Neural cell (in vitro differentiated cells): Measurements from ENCODE around the gene MUC6. TPM values are rescaled to one million over a fixed set of nuclear protein-coding genes. Genes with fewer than 3 reads are reported as not detected.

Source experiments
- H2AFZ ChIP-seq: fragments of 200-600, 300-800 bp; sonication (generic), shearing (Covaris generic); 2 replicates; pipeline ENCODE4 v1.6.0; 2014; ENCODE audit warnings: low read depth, mild to moderate bottlenecking, antibody characterized with exemption, low read length, moderate library complexity
- H3F3A ChIP-seq: fragments of 200-600 bp; shearing (Covaris generic); 2 replicates; pipeline ENCODE4 v1.6.1; 2016; ENCODE audit warnings: mild to moderate bottlenecking, moderate library complexity, mixed read lengths, antibody characterized with exemption, low read length; ENCODE audit not compliant: insufficient read depth, poor library complexity, severe bottlenecking
- H3K27ac ChIP-seq: fragments of 200-600, 300-800 bp; sonication (generic), shearing (Covaris generic); 2 replicates; pipeline ENCODE4 v1.5.1; 2014; ENCODE audit warnings: mild to moderate bottlenecking, low read length, moderate library complexity
- H3K27me3 ChIP-seq: fragments of 300-800, 200-600 bp; sonication (generic), shearing (Covaris generic); 2 replicates; pipeline ENCODE4 v1.6.0; 2014; ENCODE audit warnings: mild to moderate bottlenecking, low read depth, low read length, moderate library complexity; ENCODE audit not compliant: insufficient read depth
- H3K36me3 ChIP-seq: fragments of 300-800, 200-600 bp; sonication (generic), shearing (Covaris generic); 2 replicates; pipeline ENCODE4 v1.5.1; 2014; ENCODE audit warnings: mild to moderate bottlenecking, antibody characterized with exemption, low read length, moderate library complexity; ENCODE audit not compliant: insufficient read depth
- H3K4me2 ChIP-seq: fragments of 300-800, 200-600 bp; sonication (generic), shearing (Covaris generic); 2 replicates; pipeline ENCODE4 v1.6.0; 2014; ENCODE audit warnings: mild to moderate bottlenecking, low read length
- H3K4me3 ChIP-seq: fragments of 300-800, 200-600 bp; sonication (generic), shearing (Covaris generic); 2 replicates; pipeline ENCODE4 v1.5.1; 2014; ENCODE audit warnings: mild to moderate bottlenecking, low read length, moderate library complexity
- H3K79me2 ChIP-seq: fragments of 200-600 bp; shearing (Covaris generic); replicated peaks from 2 replicates; pipeline ENCODE4 v1.6.0; 2014; ENCODE audit warnings: mild to moderate bottlenecking, low read length, moderate library complexity; ENCODE audit not compliant: insufficient read depth
- H3K9ac ChIP-seq: fragments of 300-800, 200-600 bp; sonication (generic), shearing (Covaris generic); 2 replicates; pipeline ENCODE4 v1.6.1; 2016; ENCODE audit warnings: mild to moderate bottlenecking, low read length, mixed read lengths
- H3K9me2 ChIP-seq: fragments of 200-600 bp; shearing (Covaris generic); 2 replicates; pipeline ENCODE4 v1.6.1; 2016; ENCODE audit warnings: mild to moderate bottlenecking, low read length, mixed read lengths; ENCODE audit not compliant: insufficient read depth
- H3K9me3 ChIP-seq: fragments of 200-600, 300-800 bp; sonication (generic), shearing (Covaris generic); 2 replicates; pipeline ENCODE4 v1.6.1; 2016; ENCODE audit warnings: mild to moderate bottlenecking, mixed run types, low read length, moderate library complexity, mixed read lengths
- H4K20me1 ChIP-seq: fragments of 200-600 bp; shearing (Covaris generic); 2 replicates; pipeline ENCODE4 v1.6.1; 2016; ENCODE audit warnings: mild to moderate bottlenecking, mixed run types; ENCODE audit not compliant: insufficient read depth
- CTCF ChIP-seq: fragments of 450-650 bp; IDR thresholded peaks from 2 replicates; pipeline ENCODE4 v1.5.1; 2014; ENCODE audit warnings: antibody characterized with exemption, mild to moderate bottlenecking, moderate library complexity; ENCODE audit not compliant: poor library complexity, severe bottlenecking
- EP300 ChIP-seq: fragments of 450-650 bp; conservative IDR thresholded peaks from 2 replicates; pipeline ENCODE4 v1.6.1; 2014; ENCODE audit warnings: antibody characterized with exemption, mild to moderate bottlenecking, moderate library complexity; ENCODE audit not compliant: poor library complexity, severe bottlenecking
- EZH2 ChIP-seq: fragments of 200-600, 300-800 bp; shearing (Covaris generic), sonication (generic); IDR thresholded peaks from 2 replicates; pipeline ENCODE4 v1.6.1; 2014; ENCODE audit warnings: antibody characterized with exemption, low read length, borderline replicate concordance, mild to moderate bottlenecking; ENCODE audit not compliant: insufficient read depth, poor library complexity, severe bottlenecking
- MXI1 ChIP-seq: fragments of 450-650 bp; conservative IDR thresholded peaks from 2 replicates; pipeline ENCODE4 v1.6.1; 2014; ENCODE audit warnings: antibody characterized with exemption, mild to moderate bottlenecking; ENCODE audit not compliant: poor library complexity, severe bottlenecking
- POLR2AphosphoS5 ChIP-seq: IDR thresholded peaks from 2 replicates; pipeline ENCODE4 v1.6.1; 2012
- RAD21 ChIP-seq: fragments of 450-650 bp; conservative IDR thresholded peaks from 2 replicates; pipeline ENCODE4 v1.6.1; 2014; ENCODE audit warnings: antibody characterized with exemption, mild to moderate bottlenecking, moderate library complexity
- REST ChIP-seq: IDR thresholded peaks from 2 replicates; pipeline ENCODE4 v1.6.1; 2012; ENCODE audit warnings: borderline replicate concordance
- SMC3 ChIP-seq: fragments of 450-650 bp; conservative IDR thresholded peaks from 2 replicates; pipeline ENCODE4 v1.6.1; 2014; ENCODE audit warnings: antibody characterized with exemption, mild to moderate bottlenecking, moderate library complexity; ENCODE audit not compliant: poor library complexity
- TAF1 ChIP-seq: IDR thresholded peaks from 2 replicates; pipeline ENCODE4 v1.6.1; 2012; ENCODE audit warnings: low read depth
- polyA plus RNA-seq: library from polyadenylated mRNA; depleted of rRNA; stranded (reverse); fragments of >200 nt; gene quantifications from 2 replicates; pipeline ENCODE4 v1.2.3, GENCODE V29; 2014

The MUC6 gene
- polyA plus RNA-seq, 1 donor from 2014 or later = not detected

- Histone ChIP-seq H3K27ac (no peak overlapping the region), H3K9me2 (no peaks in the 10 kb centered on the region), H3K4me2 (no peak overlapping the region), H3K27me3 (no peaks in the 10 kb centered on the region), H3K36me3 (no peaks in the 10 kb centered on the region), H3F3A (no peaks in the 10 kb centered on the region), H4K20me1 (no peaks in the 10 kb centered on the region), H3K4me3 (no peak overlapping the region), H3K9ac (no peak overlapping the region), H3K79me2 (no peaks in the 10 kb centered on the region), H3K9me3 (no peaks in the 10 kb centered on the region), H2AFZ (no peak overlapping the region)
- no peak for TF ChIP-seq MXI1
- no peak for TF ChIP-seq REST
- TF ChIP-seq RAD21 = no peak
- no peak for TF ChIP-seq EP300
- TF ChIP-seq CTCF = no peak
- TF ChIP-seq POLR2AphosphoS5 = no peak
- no peak for TF ChIP-seq TAF1
- TF ChIP-seq SMC3 = no peak
- no peak for TF ChIP-seq EZH2
These were observed 34.7 kb downstream of the MUC6 start for GRCh38 chr11:1001617-1002405.

- H3K4me2 ChIP-seq = no peak overlapping the region
- no peaks in the 10 kb centered on the region for H3F3A ChIP-seq
- H3K79me2 ChIP-seq = no peaks in the 10 kb centered on the region
- H4K20me1 ChIP-seq = no peaks in the 10 kb centered on the region
- no peaks in the 10 kb centered on the region for H3K9me2 ChIP-seq
- H3K4me3 ChIP-seq = no peak overlapping the region
- no peak overlapping the region for H3K9ac ChIP-seq
- no peak overlapping the region for H2AFZ ChIP-seq
- no peak overlapping the region for H3K27ac ChIP-seq
- no peaks in the 10 kb centered on the region for H3K27me3 ChIP-seq
- TF ChIP-seq RAD21 = no peak
- no peak for TF ChIP-seq TAF1
- no peak for TF ChIP-seq EP300
- no peaks in the 10 kb centered on the region for H3K9me3 ChIP-seq
- H3K36me3 ChIP-seq = no peaks in the 10 kb centered on the region
These were observed 35.9 kb downstream of the MUC6 start for GRCh38 chr11:1000357-1001278.
